Measurements from ENCODE around the gene GOLGA3.
"Not testable (repeated sequence)": the region's sequence is repeated elsewhere in the genome, so short reads cannot be mapped to it uniquely, and the experiment has no call there.

The GOLGA3 gene

DNA sequence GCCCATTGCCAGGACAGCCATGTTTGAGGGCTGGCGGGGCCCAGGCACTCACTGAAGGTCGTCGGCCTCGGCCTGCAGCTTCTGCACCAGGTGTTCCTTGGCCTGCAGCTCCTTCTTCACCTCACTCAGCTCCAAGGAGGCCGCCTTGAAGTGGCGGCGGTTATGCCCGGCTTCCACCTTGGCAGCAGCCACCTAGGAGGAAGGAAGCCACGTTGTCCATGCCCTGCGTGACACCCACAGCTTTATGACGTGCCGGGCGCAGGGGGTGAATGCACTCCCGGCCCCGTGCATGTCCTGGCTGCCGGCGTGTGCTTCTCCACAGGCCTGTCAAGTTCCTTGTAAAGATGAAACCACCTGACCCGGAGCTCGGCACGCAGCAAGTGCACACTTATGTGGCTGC is 51.1 kb downstream of the GOLGA3 start:
- no peak for DNase-seq (ENCODE audit: low spot score)

- peak; percentile 79 for DNase-seq (ENCODE audit: low spot score)
Observed at GRCh38 chr12:132776816-132777568, 51.7 kb downstream of the GOLGA3 start.

DNA sequence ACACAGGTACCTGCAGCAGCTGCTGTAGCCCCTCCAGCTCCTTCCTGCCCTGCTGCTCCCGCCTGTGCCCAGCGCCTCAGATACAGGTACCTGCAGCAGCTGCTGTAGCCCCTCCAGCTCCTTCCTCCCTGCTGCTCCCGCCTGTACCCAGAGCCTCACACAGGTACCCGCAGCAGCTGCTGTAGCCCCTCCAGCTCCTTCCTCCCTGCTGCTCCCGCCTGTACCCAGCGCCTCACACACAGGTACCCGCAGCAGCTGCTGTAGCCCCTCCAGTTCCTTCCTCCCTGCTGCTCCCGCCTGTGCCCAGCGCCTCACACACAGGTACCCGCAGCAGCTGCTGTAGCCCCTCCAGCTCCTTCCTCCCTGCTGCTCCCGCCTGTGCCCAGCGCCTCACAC is 52.4 kb downstream of the GOLGA3 start:
- DNase-seq (ENCODE audit: low spot score), result not testable (repeated sequence)

DNA sequence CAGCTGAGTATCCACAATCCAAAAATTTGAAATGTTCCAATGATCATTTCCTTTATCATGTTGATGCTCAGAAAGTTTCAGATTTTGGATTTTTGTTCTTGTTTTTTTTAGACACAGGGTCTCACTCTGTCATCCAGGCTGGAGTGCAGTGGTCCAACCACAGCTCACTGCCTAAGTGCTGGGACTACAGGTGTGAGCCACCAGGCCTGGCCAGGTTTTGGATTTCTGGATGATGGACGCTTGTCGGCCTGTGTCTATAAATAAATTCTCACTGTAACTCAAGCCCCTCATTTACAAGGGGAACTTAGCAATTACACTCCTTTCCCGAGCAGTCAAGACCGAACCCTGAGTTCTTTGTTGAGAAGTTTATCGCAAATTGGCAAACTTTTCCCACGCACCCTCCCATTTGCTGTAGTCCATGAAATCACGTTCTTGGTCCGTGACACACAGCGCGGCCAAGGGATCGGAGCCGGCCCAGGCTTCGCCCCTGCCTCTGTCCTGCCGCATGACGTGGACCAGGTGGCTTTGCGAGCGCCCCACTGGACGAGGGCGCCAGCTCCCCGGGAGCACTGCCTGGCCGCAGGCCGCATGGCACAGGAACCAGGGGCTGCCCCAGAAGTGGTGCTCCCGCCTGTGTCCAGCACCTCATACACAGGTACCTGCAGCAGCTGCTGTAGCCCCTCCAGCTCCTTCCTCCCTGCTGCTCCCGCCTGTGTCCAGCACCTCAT is 53.0 kb downstream of the GOLGA3 start:
- DNase-seq (ENCODE audit: low spot score), result no peak

DNA sequence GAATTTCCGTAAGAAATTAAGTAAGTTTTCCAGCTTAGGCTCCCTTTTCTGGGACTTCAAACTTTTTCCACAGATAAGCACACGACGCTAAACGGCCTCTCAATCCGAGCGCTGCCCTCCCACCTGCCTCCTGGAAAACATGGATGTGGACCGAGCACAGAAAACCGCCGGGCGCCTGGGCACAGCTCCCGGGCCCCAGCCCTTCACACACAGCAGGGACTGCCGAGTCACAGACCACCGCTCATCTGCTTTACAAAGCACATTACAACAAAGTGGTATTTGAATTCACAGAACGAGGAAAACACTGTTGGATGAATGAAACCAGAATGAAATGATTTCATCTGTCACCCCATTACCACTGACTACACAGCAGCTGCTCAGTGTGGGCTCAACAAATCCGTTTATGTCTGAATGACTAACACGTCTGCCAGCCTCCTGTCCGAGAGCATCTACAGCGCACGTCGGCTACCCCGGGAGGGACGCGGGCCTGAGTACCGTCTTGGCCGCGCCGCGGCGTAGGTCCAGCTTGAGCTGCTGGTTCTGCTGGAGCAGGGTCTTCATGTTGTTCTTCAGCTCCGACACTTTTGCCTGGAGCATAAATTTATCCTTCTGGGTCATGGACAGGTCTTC is 53.9 kb downstream of the GOLGA3 start:
- DNase-seq (ENCODE audit: low spot score), result no peak

- no peak for DNase-seq (ENCODE audit: low spot score)
Observed at GRCh38 chr12:132774159-132774558, 54.5 kb downstream of the GOLGA3 start.

DNA sequence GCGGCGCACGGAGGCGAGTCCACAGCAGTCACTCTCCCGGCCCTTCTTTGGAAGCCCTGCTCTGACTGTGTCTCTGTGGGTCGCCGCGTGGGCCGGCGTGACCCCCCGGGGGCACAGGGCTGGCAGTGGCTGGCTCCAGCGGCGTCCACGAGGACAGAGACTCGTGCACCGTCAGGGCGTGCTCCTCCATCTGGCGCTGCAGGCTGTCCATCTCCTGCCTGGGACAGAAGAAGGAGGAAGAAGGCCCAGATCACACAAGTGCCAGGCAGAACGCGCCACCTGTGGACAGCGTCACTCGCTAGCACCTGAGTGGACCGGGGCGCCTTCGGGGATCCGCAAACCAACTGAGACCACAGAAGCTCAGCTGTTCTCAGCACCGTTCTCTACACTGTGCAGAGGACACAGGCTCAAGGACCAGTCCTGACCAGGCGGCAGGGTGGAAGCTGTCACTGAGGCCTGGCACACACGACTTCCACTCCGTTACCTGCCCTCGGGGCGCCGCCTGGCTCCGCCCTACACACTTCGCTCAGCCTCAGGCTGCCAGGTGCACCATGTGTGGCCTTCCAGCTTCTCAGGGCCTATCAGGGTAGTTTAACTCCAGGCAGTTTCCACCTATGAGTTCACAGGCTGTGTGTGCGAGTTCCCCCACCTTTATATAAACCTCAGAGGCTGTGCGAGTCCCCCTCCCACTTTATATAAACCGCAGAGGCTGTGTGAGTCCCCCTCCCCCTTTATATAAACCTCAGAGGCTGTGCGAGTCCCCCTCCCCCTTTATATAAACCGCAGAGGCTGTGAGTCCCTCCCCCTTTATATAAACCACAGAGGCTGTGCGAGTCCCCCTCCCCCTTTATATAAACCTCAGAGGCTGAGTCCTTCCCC is 55.4 kb downstream of the GOLGA3 start:
- no peak for DNase-seq (ENCODE audit: low spot score)

DNA sequence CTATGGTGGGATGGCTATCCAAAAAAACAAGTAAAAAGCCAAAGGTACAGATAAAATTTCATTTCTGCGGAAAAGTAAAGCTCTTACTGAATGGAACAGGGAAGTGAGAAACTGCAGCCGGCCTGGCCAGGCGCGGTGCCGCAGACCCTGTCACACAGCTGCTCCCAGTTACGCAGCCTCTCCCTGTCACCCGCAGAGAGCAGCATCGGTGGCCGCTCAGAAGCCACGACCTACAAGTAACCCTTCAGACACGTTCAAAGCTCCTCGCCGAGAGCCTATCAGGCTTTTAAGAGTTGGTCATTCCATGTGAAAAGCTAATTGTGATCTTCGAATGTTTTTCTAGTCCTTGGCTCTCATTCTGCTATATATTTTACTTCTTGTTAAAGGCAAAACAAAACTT is 56.1 kb downstream of the GOLGA3 start:
- no peak for DNase-seq (ENCODE audit: low spot score)

DNA sequence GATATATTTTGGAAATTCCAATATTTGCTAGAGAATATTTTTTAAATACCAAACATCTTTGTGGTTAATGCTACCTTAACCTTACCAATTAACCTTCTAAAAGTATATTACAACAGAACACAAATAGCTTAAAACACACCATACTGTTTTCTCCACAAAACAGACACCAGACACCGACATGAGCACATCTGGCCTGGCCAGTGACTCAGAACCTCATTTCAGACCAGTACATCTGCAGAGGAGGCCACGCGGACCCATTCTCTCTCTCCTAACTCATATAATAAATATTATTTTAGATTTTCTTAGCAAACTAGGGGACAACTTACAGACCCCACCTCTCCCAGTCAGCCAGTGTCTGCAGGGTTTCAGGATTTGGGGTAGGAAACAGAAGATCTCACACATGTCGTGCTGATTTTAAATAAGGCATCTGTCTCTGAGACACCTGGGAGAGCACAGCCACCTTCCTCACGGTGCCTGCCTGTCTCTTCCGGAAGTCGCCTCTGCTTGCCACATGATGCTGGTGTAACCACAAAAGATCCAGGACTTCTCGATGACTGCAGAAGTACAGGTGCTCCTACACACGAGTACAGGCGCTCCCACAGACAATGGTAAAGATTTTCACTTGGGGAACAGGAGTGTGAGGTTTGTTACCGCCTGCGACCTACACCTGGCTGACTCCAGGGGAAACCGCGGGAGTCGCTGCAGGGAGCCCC is 57.4 kb downstream of the GOLGA3 start:
- DNase-seq (ENCODE audit: low spot score), result no peak

DNA sequence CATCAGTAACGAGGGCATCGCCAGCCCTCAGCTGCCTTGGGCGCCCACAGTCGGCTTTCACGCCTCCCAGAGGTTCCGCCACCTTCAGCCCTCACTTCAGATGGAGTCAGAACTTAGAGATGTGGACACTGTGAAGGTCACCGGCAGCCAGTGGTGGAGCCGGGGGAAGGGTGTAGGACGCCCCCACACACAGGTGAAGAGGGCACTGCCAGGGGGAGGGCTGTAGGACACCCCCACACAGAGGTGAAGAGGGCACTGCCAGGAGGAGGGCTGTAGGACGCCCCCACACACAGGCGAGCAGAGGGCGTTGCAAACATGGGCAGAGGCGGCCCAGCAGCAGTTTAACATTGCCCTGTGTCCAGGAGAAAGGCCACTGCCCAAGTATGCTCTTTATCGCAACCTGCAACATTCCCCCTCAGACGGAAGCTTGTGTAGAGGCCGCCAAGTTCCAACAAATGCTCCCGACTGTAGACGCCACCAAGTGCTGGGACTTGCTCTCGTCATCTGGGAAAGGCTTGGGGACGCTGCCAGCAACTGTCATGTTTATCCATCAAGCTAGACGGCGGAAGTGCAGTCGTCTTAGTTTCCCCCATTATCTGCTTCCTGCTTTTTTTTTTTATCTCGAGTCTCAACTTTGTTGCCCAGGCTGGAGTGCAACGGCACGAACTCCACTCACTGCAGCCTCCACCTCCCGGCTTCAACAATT is 62.1 kb downstream of the GOLGA3 start:
- no peak for DNase-seq (ENCODE audit: low spot score)

GRCh38 chr12:132765361-132765760 is 63.3 kb downstream of the GOLGA3 start:
- no peak for DNase-seq (ENCODE audit: low spot score)

- DNase-seq (ENCODE audit: low spot score), result no peak
Observed at GRCh38 chr12:132764231-132764630, 64.4 kb downstream of the GOLGA3 start.

DNA sequence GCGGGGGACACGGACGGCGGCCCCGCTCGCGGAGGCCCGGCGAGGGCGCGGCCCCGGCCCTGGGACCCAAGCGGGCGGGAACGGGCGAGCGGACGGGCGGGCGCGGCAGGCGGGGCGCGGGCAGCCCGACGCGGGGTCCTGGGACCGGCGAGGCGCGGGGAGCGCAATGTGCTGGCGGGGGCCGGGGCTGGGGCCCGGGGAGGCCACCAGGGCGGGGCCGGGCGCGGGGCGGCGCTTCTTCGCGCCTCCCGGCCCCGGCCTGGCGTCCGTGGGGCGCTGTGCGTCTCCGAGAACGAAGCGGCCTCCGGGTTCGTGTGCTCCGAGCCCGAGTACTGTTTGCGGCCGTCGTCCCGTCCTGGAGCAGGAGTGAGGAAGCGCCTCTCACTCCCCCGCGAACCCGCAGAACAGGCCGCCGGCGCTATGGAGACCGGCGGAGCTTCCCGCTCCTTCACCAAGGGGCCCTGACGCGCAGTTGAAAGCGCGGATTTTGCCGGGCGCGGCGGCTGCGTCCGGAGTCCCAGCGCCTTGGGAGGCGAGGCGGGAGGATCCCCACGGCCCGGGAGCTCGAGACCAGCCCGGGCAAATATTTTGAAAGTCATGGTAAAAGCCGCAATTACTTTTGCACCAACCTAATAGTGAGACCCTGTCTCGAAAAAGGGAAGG is 66.6 kb downstream of the GOLGA3 start:
- DNase-seq (ENCODE audit: low spot score), result peak; percentile 93

DNA sequence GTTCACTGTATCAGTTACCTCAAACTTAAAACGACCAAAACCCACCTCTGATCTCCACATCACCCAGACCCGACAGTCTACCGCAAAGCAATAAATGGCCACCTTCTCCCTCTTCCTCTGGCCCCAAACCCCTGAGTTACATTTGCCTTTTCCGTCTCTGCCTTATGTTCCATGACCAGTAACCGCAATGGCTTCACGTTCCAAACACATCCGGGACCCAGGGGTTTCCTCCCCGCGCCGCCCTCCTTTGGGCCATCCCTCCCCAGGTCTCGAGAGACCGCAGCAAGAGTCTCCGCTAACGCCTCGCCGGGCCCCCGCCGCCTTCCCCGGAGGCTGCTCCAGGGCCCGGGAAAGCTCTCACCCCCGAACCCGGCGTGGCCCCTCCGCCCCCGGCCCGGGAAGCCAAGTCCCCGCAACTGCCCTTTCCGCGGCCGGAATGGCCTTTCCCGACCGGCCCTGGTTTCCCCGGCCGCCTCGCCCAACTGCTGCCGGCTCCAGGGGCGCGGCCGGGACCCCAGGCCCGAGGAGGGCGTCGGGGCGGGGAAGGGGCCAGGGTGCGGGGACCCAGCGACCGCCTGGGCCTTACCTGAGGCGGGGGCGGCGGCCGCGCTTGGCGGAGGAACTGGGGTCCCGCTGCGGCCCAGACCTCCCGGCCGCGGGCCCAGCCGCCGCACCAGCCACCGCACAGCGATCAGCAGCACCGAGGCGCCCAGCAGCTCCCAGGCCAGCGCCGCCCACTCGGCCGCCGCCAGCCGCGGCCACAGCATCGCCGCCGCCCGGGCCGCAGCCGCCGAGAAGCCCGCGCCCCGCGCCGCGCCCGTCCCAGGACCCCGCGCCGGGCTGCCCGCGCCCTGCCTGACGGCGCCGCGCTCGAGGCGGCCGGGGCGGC is 67.4 kb downstream of the GOLGA3 start, which contains the start of gene ANKLE2:
Gene ANKLE2 (minus strand): TSS at position 801 of the 889 bp plus-strand sequence. CDS start 34 bp downstream, at position 767.
- DNase-seq (ENCODE audit: low spot score), result no peak

- DNase-seq (ENCODE audit: low spot score), result no peak
Observed at GRCh38 chr12:132759359-132759758, 69.3 kb downstream of the GOLGA3 start.

- not testable (repeated sequence) for DNase-seq (ENCODE audit: low spot score)
Observed at GRCh38 chr12:132758825-132759224, 69.8 kb downstream of the GOLGA3 start.

- no peak for DNase-seq (ENCODE audit: low spot score)
Observed at GRCh38 chr12:132754160-132754932, 74.3 kb downstream of the GOLGA3 start.

GRCh38 chr12:132753670-132754069 is 75.0 kb downstream of the GOLGA3 start:
- not testable (repeated sequence) for DNase-seq (ENCODE audit: low spot score)

Measured in left forelimb (tissue), 1 donor.